ENCODE results near the gene FOXD4.
"Not testable (repeated sequence)": the region's sequence is repeated elsewhere in the genome, so short reads cannot be mapped to it uniquely, and the experiment has no call there.

DNA sequence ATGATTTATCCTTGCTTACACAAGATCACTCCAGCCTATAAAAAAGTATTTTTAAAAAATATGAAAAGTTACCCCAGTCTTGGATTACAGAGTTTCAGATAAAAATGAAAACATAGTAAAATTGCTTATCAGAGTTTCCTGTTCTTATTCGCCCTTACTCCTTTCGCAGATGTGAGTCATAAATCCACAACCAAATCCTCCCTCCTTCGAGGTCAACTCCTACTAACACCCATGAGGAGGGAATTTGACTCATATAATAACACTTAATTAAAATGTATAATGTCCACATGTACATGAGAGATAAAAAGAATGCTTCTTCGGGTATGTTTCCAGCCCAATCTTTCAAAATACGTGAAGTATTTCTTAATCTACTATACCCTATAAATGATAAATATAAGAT lies 23.9 kb downstream of the FOXD4 start:
- TF ChIP-seq, protein P1, sequence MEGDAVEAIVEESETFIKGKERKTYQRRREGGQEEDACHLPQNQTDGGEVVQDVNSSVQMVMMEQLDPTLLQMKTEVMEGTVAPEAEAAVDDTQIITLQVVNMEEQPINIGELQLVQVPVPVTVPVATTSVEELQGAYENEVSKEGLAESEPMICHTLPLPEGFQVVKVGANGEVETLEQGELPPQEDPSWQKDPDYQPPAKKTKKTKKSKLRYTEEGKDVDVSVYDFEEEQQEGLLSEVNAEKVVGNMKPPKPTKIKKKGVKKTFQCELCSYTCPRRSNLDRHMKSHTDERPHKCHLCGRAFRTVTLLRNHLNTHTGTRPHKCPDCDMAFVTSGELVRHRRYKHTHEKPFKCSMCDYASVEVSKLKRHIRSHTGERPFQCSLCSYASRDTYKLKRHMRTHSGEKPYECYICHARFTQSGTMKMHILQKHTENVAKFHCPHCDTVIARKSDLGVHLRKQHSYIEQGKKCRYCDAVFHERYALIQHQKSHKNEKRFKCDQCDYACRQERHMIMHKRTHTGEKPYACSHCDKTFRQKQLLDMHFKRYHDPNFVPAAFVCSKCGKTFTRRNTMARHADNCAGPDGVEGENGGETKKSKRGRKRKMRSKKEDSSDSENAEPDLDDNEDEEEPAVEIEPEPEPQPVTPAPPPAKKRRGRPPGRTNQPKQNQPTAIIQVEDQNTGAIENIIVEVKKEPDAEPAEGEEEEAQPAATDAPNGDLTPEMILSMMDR (IDR thresholded peaks at IDR 0.05): not testable (repeated sequence)
- TF ChIP-seq POLR2A, POLR2AphosphoS5, EP300 (IDR thresholded peaks at IDR 0.05): not testable (repeated sequence)
